SK-N-SH (cell line): ENCODE results near the gene UBA3. TPM values are rescaled to one million over a fixed set of nuclear protein-coding genes. Genes with fewer than 3 reads are reported as not detected.

ENCODE experiments used
- CTCF ChIA-PET: fragments of 300-600, 350-600 bp; formaldehyde crosslinking; extraction: SDS; loops from one replicate; lab custom pipeline; 2021; lab: Yijun Ruan, JAX
- POLR2A ChIA-PET: fragments of 350-600 bp; sonication (Branson Sonifier 250); formaldehyde crosslinking; extraction: SDS; loops from one replicate; lab custom pipeline; 2020; ENCODE audit warnings: antibody characterized with exemption, inconsistent platforms; lab: Yijun Ruan, JAX
- DNase-seq: peaks from one replicate; pipeline ENCODE4 v3.0.0; 2012
- H2AFZ ChIP-seq: fragments of 200-600 bp; sonication (generic); 2 replicates; pipeline ENCODE4 v1.8.1; 2016; ENCODE audit warnings: antibody characterized with exemption, mild to moderate bottlenecking, low read depth
- H3F3A ChIP-seq: fragments of 200-600 bp; sonication (generic); replicated peaks from 2 replicates; pipeline ENCODE3; 2016; ENCODE audit warnings: antibody characterized with exemption, mild to moderate bottlenecking; ENCODE audit not compliant: insufficient read depth
- H3K27ac ChIP-seq, 2 experiments: fragments of 200-500 bp in 1 of 2; fragments of 200-600 bp in 1 of 2; sonication (Bioruptor generic) in 1 of 2; sonication (generic), shearing (Covaris generic) in 1 of 2; 2 replicates each; pipeline versions ENCODE4 v1.5.1 to v1.6.1; 2014 to 2016; ENCODE audit warnings: low read depth in 2 of 2, inconsistent platforms in 1 of 2, low read length in 1 of 2, mild to moderate bottlenecking in 1 of 2, mixed read lengths in 1 of 2
- H3K27me3 ChIP-seq: fragments of 200-600 bp; sonication (generic), shearing (Covaris generic); 2 replicates; pipeline ENCODE4 v1.6.1; 2016; ENCODE audit warnings: mixed run types; ENCODE audit not compliant: insufficient read depth
- H3K36me3 ChIP-seq, 2 experiments: fragments of 200-500 bp in 1 of 2; fragments of 200-600 bp in 1 of 2; sonication (Bioruptor generic) in 1 of 2; sonication (generic) in 1 of 2; replicated peaks in 1 of 2; 2 replicates each; pipeline versions ENCODE3 to v1.5.1; 2014 to 2016; ENCODE audit warnings: low read length in 1 of 2, mild to moderate bottlenecking in 1 of 2; ENCODE audit not compliant: insufficient read depth in 2 of 2, control insufficient read depth in 1 of 2
- H3K4me1 ChIP-seq, 2 experiments: fragments of 200-500 bp in 1 of 2; fragments of 200-600 bp in 1 of 2; sonication (Bioruptor generic) in 1 of 2; sonication (generic), shearing (Covaris generic) in 1 of 2; 2 replicates each; pipeline versions ENCODE4 v1.5.1 to v1.6.1; 2014 to 2016; ENCODE audit warnings: low read depth in 1 of 2, low read length in 1 of 2, mixed run types in 1 of 2; ENCODE audit not compliant: insufficient read depth in 2 of 2, control insufficient read depth in 1 of 2
- H3K4me2 ChIP-seq: fragments of 200-600 bp; sonication (generic), shearing (Covaris generic); 2 replicates; pipeline ENCODE4 v1.6.1; 2017; ENCODE audit warnings: mixed run types
- H3K4me3 ChIP-seq, 2 experiments: fragments of 200-500 bp in 1 of 2; fragments of 200-600 bp in 1 of 2; sonication (Bioruptor generic) in 1 of 2; sonication (generic), shearing (Covaris generic) in 1 of 2; 2 replicates each; pipeline versions ENCODE4 v1.5.1 to v1.8.1; 2014 to 2016; ENCODE audit warnings: low read depth in 2 of 2, inconsistent platforms in 1 of 2, low read length in 1 of 2, mild to moderate bottlenecking in 1 of 2, mixed read lengths in 1 of 2, moderate library complexity in 1 of 2
- H3K79me2 ChIP-seq: fragments of 200-600 bp; sonication (generic); 2 replicates; pipeline ENCODE4 v1.8.1; 2017; ENCODE audit warnings: mild to moderate bottlenecking; ENCODE audit not compliant: insufficient read depth
- H3K9ac ChIP-seq: fragments of 200-600 bp; sonication (generic); 2 replicates; pipeline ENCODE4 v1.6.1; 2017; ENCODE audit warnings: mixed run types
- H3K9me2 ChIP-seq: fragments of 200-600 bp; sonication (generic); 2 replicates; pipeline ENCODE4 v1.6.1; 2017; ENCODE audit warnings: mixed run types
- H3K9me3 ChIP-seq: fragments of 200-600 bp; sonication (generic); 2 replicates; pipeline ENCODE4 v1.6.1; 2017; ENCODE audit warnings: mixed run types, mild to moderate bottlenecking, moderate library complexity
- H4K20me1 ChIP-seq: fragments of 200-600 bp; sonication (generic); 2 replicates; pipeline ENCODE4 v1.6.1; 2017; ENCODE audit warnings: mild to moderate bottlenecking, mixed run types; ENCODE audit not compliant: insufficient read depth
- CHD2 ChIP-seq: fragments of 150-350 bp; IDR thresholded peaks from 2 replicates; pipeline ENCODE4 v1.6.1; 2018; ENCODE audit warnings: low read length; ENCODE audit not compliant: partially characterized antibody
- ELF1 ChIP-seq: IDR thresholded peaks from 2 replicates; pipeline ENCODE4 v1.4.0; 2012
- EP300 ChIP-seq, 2 experiments: IDR thresholded peaks; 2 replicates each; pipeline versions ENCODE4 v1.4.0 to v1.6.1; 2012; ENCODE audit warnings: borderline replicate concordance in 1 of 2, low read depth in 1 of 2, low read length in 1 of 2
- FOXJ3 ChIP-seq: sonication (generic); formaldehyde crosslinking; IDR thresholded peaks from 2 replicates; pipeline ENCODE4 v1.5.1; 2020; ENCODE audit warnings: mild to moderate bottlenecking, missing genetic modification reagents
- FOXM1 ChIP-seq: IDR thresholded peaks from 2 replicates; pipeline ENCODE4 v1.4.0; 2012; ENCODE audit warnings: low read depth, mild to moderate bottlenecking
- GATA2 ChIP-seq: sonication (generic); formaldehyde crosslinking; IDR thresholded peaks from 2 replicates; pipeline ENCODE4 v1.5.0; 2020; ENCODE audit warnings: mild to moderate bottlenecking, missing genetic modification reagents
- JUND ChIP-seq: IDR thresholded peaks from 2 replicates; pipeline ENCODE4 v1.4.0; 2012
- MEF2A ChIP-seq: IDR thresholded peaks from 2 replicates; pipeline ENCODE4 v1.4.0; 2012; ENCODE audit warnings: low read depth, borderline replicate concordance
- MXI1 ChIP-seq: IDR thresholded peaks from 2 replicates; pipeline ENCODE4 v1.6.1; 2012; ENCODE audit warnings: mild to moderate bottlenecking, low read depth, low read length, improper control_type of control experiment
- NRF1 ChIP-seq: IDR thresholded peaks from 2 replicates; pipeline ENCODE4 v1.6.1; 2012; ENCODE audit warnings: low read depth, mild to moderate bottlenecking, low read length
- POLR2AphosphoS5 ChIP-seq: IDR thresholded peaks from 2 replicates; pipeline ENCODE4 v1.6.1; 2012; ENCODE audit warnings: low read depth, low read length
- RAD21 ChIP-seq: IDR thresholded peaks from 2 replicates; pipeline ENCODE4 v1.6.1; 2012; ENCODE audit warnings: mild to moderate bottlenecking, low read length
- RCOR1 ChIP-seq: fragments of 150-350 bp; IDR thresholded peaks from 2 replicates; pipeline ENCODE4 v1.6.1; 2017; ENCODE audit warnings: antibody characterized with exemption, low read length
- RFX5 ChIP-seq: IDR thresholded peaks from 2 replicates; pipeline ENCODE4 v1.6.1; 2012; ENCODE audit warnings: mild to moderate bottlenecking, improper control_type of control experiment, low read length
- RXRA ChIP-seq: IDR thresholded peaks from 2 replicates; pipeline ENCODE4 v1.4.0; 2012; ENCODE audit warnings: low read depth, mild to moderate bottlenecking, borderline replicate concordance
- SIN3A ChIP-seq: IDR thresholded peaks from 2 replicates; pipeline ENCODE4 v1.6.1; 2012; ENCODE audit warnings: low read depth, mild to moderate bottlenecking, low read length, moderate library complexity, borderline replicate concordance
- SMC3 ChIP-seq: IDR thresholded peaks from 2 replicates; pipeline ENCODE4 v1.6.1; 2012; ENCODE audit warnings: low read depth, low read length, improper control_type of control experiment
- TAF1 ChIP-seq: IDR thresholded peaks from 2 replicates; pipeline ENCODE4 v1.6.1; 2012; ENCODE audit warnings: low read depth, mild to moderate bottlenecking, low read length, moderate library complexity, borderline replicate concordance
- TCF12 ChIP-seq: IDR thresholded peaks from 2 replicates; pipeline ENCODE4 v1.4.0; 2012
- polyA plus RNA-seq, 3 experiments: library from polyadenylated mRNA; depleted of rRNA; stranded (reverse); fragments of >200 nt; gene quantifications; 2 replicates each; pipeline ENCODE4 v1.2.3, GENCODE V29; 2012
- TF ChIP-seq, protein P1 (sequence below): IDR thresholded peaks from 2 replicates; pipeline ENCODE4 v1.6.1; 2012; ENCODE audit warnings: mild to moderate bottlenecking, low read depth, low read length, moderate library complexity
- TF ChIP-seq, protein P2 (sequence below): IDR thresholded peaks from 2 replicates; pipeline ENCODE4 v1.4.0; 2012; ENCODE audit warnings: low read depth, borderline replicate concordance
- TF ChIP-seq, protein P3 (sequence below): IDR thresholded peaks from 2 replicates; pipeline ENCODE4; 2012
- TF ChIP-seq, protein P4 (sequence below): fragments of 200-600 bp; sonication (generic); IDR thresholded peaks from 2 replicates; pipeline ENCODE4 v1.6.1; 2017; ENCODE audit warnings: antibody characterized with exemption, mild to moderate bottlenecking, moderate library complexity

The UBA3 gene
- polyA plus RNA-seq, 1 of the 3 experiments (the other 2 are of a cell fraction) = 43.0 TPM

DNA sequence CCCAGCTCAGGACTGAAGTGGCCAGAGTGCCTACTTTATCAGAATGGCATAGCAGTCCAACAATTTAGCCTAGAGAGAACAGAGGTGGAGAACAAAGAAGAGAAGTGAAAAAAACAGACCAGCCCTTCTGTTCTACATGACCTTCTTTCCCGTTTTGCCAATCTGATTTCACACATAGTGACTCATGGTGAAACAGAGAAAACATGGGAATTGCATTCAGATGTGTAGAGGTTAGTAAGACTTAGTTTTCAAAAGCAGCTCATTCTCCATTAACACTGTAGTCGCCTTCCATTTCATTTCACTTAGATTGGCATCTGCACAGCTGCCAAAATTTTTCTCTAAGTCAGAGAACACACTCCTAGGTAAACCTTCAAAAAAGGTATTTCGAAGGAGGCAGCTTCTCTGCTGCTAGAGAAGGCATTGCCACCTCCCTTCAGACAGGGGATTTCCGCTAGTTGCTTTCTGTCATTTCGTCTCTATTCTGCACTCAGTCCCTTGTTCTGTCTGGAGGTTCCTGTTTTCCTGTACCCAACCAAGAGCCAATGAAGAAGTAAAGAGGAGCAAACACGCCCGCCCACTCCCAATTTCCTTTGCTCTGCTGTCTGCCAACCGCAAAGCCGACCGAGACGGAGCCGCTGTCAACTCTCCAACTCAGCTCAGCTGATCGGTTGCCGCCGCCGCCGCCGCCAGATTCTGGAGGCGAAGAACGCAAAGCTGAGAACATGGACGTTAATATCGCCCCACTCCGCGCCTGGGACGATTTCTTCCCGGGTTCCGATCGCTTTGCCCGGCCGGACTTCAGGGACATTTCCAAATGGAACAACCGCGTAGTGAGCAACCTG, 4.4 kb upstream of the UBA3 start, which contains the start of gene ARL6IP5 (continued):
- TF ChIP-seq, protein P1, sequence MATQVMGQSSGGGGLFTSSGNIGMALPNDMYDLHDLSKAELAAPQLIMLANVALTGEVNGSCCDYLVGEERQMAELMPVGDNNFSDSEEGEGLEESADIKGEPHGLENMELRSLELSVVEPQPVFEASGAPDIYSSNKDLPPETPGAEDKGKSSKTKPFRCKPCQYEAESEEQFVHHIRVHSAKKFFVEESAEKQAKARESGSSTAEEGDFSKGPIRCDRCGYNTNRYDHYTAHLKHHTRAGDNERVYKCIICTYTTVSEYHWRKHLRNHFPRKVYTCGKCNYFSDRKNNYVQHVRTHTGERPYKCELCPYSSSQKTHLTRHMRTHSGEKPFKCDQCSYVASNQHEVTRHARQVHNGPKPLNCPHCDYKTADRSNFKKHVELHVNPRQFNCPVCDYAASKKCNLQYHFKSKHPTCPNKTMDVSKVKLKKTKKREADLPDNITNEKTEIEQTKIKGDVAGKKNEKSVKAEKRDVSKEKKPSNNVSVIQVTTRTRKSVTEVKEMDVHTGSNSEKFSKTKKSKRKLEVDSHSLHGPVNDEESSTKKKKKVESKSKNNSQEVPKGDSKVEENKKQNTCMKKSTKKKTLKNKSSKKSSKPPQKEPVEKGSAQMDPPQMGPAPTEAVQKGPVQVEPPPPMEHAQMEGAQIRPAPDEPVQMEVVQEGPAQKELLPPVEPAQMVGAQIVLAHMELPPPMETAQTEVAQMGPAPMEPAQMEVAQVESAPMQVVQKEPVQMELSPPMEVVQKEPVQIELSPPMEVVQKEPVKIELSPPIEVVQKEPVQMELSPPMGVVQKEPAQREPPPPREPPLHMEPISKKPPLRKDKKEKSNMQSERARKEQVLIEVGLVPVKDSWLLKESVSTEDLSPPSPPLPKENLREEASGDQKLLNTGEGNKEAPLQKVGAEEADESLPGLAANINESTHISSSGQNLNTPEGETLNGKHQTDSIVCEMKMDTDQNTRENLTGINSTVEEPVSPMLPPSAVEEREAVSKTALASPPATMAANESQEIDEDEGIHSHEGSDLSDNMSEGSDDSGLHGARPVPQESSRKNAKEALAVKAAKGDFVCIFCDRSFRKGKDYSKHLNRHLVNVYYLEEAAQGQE = peak; percentile 61; the same call in 1 of the 2 replicates
- TF ChIP-seq, protein P2, sequence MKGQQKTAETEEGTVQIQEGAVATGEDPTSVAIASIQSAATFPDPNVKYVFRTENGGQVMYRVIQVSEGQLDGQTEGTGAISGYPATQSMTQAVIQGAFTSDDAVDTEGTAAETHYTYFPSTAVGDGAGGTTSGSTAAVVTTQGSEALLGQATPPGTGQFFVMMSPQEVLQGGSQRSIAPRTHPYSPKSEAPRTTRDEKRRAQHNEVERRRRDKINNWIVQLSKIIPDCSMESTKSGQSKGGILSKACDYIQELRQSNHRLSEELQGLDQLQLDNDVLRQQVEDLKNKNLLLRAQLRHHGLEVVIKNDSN = no peak; the same call in 1 of the 2 replicates
- TF ChIP-seq TCF12 (peak; percentile 76), ELF1 (peak; percentile 33; the same call in 1 of the 2 replicates), FOXM1 (no peak), GATA2 (no peak), MXI1 (peak; percentile 61), RFX5 (no peak), FOXJ3 (peak; percentile 58), TAF1 (peak; percentile 73)
- TF ChIP-seq, all 33 proteins: peak for 14

DNA sequence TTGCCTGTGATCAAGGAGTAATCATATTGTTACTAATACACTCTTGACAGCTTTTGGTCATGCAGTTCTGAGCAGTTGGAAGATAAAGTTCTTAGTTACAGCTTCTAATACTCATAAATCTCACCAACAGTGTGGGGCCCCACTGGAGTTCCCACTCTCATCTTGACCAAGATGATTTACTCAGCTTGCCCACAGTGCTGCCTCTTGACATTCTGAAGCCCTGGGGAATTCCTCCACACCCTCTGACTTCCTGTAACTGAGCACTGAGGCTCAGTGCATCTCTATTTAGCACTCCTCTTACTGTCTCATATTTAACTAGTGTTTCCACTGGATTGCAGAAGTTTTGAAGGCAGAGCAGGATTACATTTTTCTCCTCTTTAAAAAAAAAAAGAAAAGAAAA, 2.6 kb upstream of the UBA3 start:
- no peak for DNase-seq
- peak overlapping the region; percentile 69; the same call in 1 of the 2 replicates for H2AFZ ChIP-seq
- H3K27me3 ChIP-seq = no peaks in the 10 kb centered on the region
- no peak overlapping the region; a peak in 1 of 4 replicates for H3K4me3 ChIP-seq
- H3K9me2 ChIP-seq = no peaks in the 10 kb centered on the region
- H3K9me3 ChIP-seq = no peaks in the 10 kb centered on the region
- peaks cover 52% of the 10 kb centered on the region for H3K79me2 ChIP-seq
- no peaks in the 10 kb centered on the region; the same call in 1 of the 2 replicates for H4K20me1 ChIP-seq
- peak overlapping the region; percentile 72 for H3K4me2 ChIP-seq
- H3K4me1 ChIP-seq = peaks cover 40 to 41% of the 10 kb centered on the region in 2 experiments
- peak overlapping the region; percentile 81 to 94 for H3K27ac ChIP-seq
- ChIA-PET CTCF (interaction anchor here (1.7 kb wide), 1 partner anchor 38 kb away, joined by 3 read pairs; no protein-coding TSS in a partner anchor), POLR2A (no interaction called here)
- peak overlapping the region; percentile 86; the same call in 1 of the 2 replicates for H3K9ac ChIP-seq
- no peaks in the 10 kb centered on the region for H3K36me3 ChIP-seq
- peaks cover 43% of the 10 kb centered on the region for H3F3A ChIP-seq
- TF ChIP-seq, protein P3, sequence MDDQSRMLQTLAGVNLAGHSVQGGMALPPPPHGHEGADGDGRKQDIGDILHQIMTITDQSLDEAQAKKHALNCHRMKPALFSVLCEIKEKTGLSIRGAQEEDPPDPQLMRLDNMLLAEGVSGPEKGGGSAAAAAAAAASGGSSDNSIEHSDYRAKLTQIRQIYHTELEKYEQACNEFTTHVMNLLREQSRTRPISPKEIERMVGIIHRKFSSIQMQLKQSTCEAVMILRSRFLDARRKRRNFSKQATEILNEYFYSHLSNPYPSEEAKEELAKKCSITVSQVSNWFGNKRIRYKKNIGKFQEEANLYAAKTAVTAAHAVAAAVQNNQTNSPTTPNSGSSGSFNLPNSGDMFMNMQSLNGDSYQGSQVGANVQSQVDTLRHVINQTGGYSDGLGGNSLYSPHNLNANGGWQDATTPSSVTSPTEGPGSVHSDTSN = peak; percentile 77
- TF ChIP-seq RXRA (peak; percentile 58; the same call in 1 of the 2 replicates), NRF1 (no peak), SIN3A (0 out of 2 replicates have a peak, but pooled peaks have one; percentile 35), RCOR1 (no peak), ELF1 (peak; percentile 53), FOXM1 (no peak), JUND (peak; percentile 41), RAD21 (no peak), POLR2AphosphoS5 (no peak), MEF2A (no peak), SMC3 (no peak), TCF12 (peak; percentile 49; the same call in 1 of the 2 replicates), MXI1 (no peak), EP300 (IDR thresholded peaks at IDR 0.05; ENCODE audit: borderline replicate concordance in 1 of 2, low read depth in 1 of 2, low read length in 1 of 2) (peak in 1 of 2 experiments; percentile 40; a peak in 1 of 4 replicates), CHD2 (no peak)
- TF ChIP-seq, protein P4, sequence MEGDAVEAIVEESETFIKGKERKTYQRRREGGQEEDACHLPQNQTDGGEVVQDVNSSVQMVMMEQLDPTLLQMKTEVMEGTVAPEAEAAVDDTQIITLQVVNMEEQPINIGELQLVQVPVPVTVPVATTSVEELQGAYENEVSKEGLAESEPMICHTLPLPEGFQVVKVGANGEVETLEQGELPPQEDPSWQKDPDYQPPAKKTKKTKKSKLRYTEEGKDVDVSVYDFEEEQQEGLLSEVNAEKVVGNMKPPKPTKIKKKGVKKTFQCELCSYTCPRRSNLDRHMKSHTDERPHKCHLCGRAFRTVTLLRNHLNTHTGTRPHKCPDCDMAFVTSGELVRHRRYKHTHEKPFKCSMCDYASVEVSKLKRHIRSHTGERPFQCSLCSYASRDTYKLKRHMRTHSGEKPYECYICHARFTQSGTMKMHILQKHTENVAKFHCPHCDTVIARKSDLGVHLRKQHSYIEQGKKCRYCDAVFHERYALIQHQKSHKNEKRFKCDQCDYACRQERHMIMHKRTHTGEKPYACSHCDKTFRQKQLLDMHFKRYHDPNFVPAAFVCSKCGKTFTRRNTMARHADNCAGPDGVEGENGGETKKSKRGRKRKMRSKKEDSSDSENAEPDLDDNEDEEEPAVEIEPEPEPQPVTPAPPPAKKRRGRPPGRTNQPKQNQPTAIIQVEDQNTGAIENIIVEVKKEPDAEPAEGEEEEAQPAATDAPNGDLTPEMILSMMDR = no peak
- TF ChIP-seq, protein P2 = no peak
